IMR-90 (cell line): Measurements from ENCODE around the gene VPS8. TPM values are rescaled to one million over a fixed set of nuclear protein-coding genes. Genes with fewer than 3 reads are reported as not detected.
A peak's percentile ranks its signal among the peaks of the same experiment; 100 is the strongest.

ENCODE experiments used
- ATAC-seq: fragments of 200-7000 bp; cut with Tn5 transposase; 2 replicates; pipeline ENCODE4 v1.9.1; 2020; ENCODE audit warnings: low read depth, mild to moderate bottlenecking, moderate library complexity
- BruUV-seq: library from RNA; stranded (reverse); fragments of 400-500 nt; replicated peaks from 2 replicates; lab custom pipeline; 2021; lab: Mats Ljungman, UMichigan
- CTCF ChIA-PET: fragments of 300-600 bp; formaldehyde crosslinking; extraction: SDS; loops from one replicate; lab custom pipeline; 2021; ENCODE audit warnings: antibody characterized with exemption; lab: Yijun Ruan, JAX
- POLR2A ChIA-PET: fragments of 300-600 bp; sonication (Branson Sonifier 250); formaldehyde crosslinking; loops from one replicate; lab custom pipeline; 2022; ENCODE audit warnings: antibody characterized with exemption; ENCODE audit not compliant: unreplicated experiment; lab: Charles Lee
- DNase-seq: peaks from one replicate; pipeline ENCODE4 v3.0.0; 2013
- H2AFZ ChIP-seq: replicated peaks from 2 replicates; pipeline ENCODE3; 2013; ENCODE audit warnings: low read length, mild to moderate bottlenecking; ENCODE audit not compliant: poor library complexity
- H2AK5ac ChIP-seq: 2 replicates; pipeline ENCODE4 v1.6.1; 2013; ENCODE audit warnings: low read depth, low read length, inconsistent platforms
- H2AK9ac ChIP-seq: replicated peaks from 2 replicates; pipeline ENCODE3; 2013; ENCODE audit warnings: mild to moderate bottlenecking, low read depth, low read length, moderate library complexity; ENCODE audit not compliant: poor library complexity
- H2BK120ac ChIP-seq: 2 replicates; pipeline ENCODE4 v1.6.1; 2013; ENCODE audit warnings: low read depth, low read length, inconsistent platforms
- H2BK15ac ChIP-seq: 3 replicates; pipeline ENCODE4 v1.6.1; 2013; ENCODE audit warnings: low read depth, low read length, inconsistent platforms
- H2BK20ac ChIP-seq: 2 replicates; pipeline ENCODE4 v1.6.1; 2013; ENCODE audit warnings: low read depth, mild to moderate bottlenecking, inconsistent platforms, low read length, moderate library complexity
- H2BK5ac ChIP-seq: 2 replicates; pipeline ENCODE4 v1.6.1; 2013; ENCODE audit warnings: mild to moderate bottlenecking, low read depth, low read length, inconsistent platforms; ENCODE audit not compliant: poor library complexity, severe bottlenecking
- H3K14ac ChIP-seq: replicated peaks from 2 replicates; pipeline ENCODE4 v1.6.1; 2013; ENCODE audit warnings: low read depth, low read length, inconsistent platforms
- H3K18ac ChIP-seq: 2 replicates; pipeline ENCODE4 v1.6.1; 2013; ENCODE audit warnings: low read depth, low read length, control low read depth
- H3K23ac ChIP-seq: 2 replicates; pipeline ENCODE4 v1.6.1; 2013; ENCODE audit warnings: low read depth, low read length, inconsistent platforms
- H3K27ac ChIP-seq: 2 replicates; pipeline ENCODE4 v1.5.1; 2013; ENCODE audit warnings: mild to moderate bottlenecking, control low read depth, low read length; ENCODE audit not compliant: insufficient read depth
- H3K27me3 ChIP-seq: 2 replicates; pipeline ENCODE4 v1.6.1; 2013; ENCODE audit warnings: low read length; ENCODE audit not compliant: control insufficient read depth, insufficient read depth
- H3K36me3 ChIP-seq: 2 replicates; pipeline ENCODE4 v1.6.1; 2013; ENCODE audit warnings: low read length, mixed read lengths; ENCODE audit not compliant: control insufficient read depth, insufficient read depth
- H3K4ac ChIP-seq: 2 replicates; pipeline ENCODE4 v1.6.1; 2013; ENCODE audit warnings: low read depth, low read length, inconsistent platforms
- H3K4me1 ChIP-seq: 2 replicates; pipeline ENCODE4 v1.6.1; 2013; ENCODE audit warnings: low read length, mixed read lengths; ENCODE audit not compliant: control insufficient read depth, insufficient read depth
- H3K4me2 ChIP-seq: 2 replicates; pipeline ENCODE4 v1.6.1; 2013; ENCODE audit warnings: low read depth, mild to moderate bottlenecking, control low read depth, low read length, moderate library complexity
- H3K4me3 ChIP-seq: 2 replicates; pipeline ENCODE4 v1.5.1; 2013; ENCODE audit warnings: low read depth, mild to moderate bottlenecking, control low read depth, low read length, moderate library complexity; ENCODE audit not compliant: insufficient read depth
- H3K56ac ChIP-seq: 2 replicates; pipeline ENCODE4 v1.6.1; 2013; ENCODE audit warnings: low read length, inconsistent platforms; ENCODE audit not compliant: insufficient read depth; ENCODE audit errors: extremely low read depth
- H3K79me1 ChIP-seq, 2 experiments: 2 replicates each; pipeline ENCODE4 v1.6.1; 2013; ENCODE audit warnings: low read length in 2 of 2, inconsistent platforms in 1 of 2, low read depth in 1 of 2
- H3K9ac ChIP-seq: 2 replicates; pipeline ENCODE4 v1.6.1; 2013; ENCODE audit warnings: low read depth, low read length, control low read depth
- H3K9me1 ChIP-seq: 2 replicates; pipeline ENCODE4 v1.6.1; 2013; ENCODE audit warnings: low read length, inconsistent platforms; ENCODE audit not compliant: insufficient read depth
- H3K9me3 ChIP-seq: 2 replicates; pipeline ENCODE4 v1.6.1; 2013; ENCODE audit warnings: low read length; ENCODE audit not compliant: control insufficient read depth, insufficient read depth
- H4K20me1 ChIP-seq: 2 replicates; pipeline ENCODE4 v1.6.1; 2013; ENCODE audit warnings: low read length, inconsistent platforms; ENCODE audit not compliant: insufficient read depth
- H4K5ac ChIP-seq: 2 replicates; pipeline ENCODE4 v1.6.1; 2013; ENCODE audit warnings: mild to moderate bottlenecking, low read depth, low read length, control low read depth
- H4K8ac ChIP-seq, 2 experiments: 2 replicates each; pipeline ENCODE4 v1.6.1; 2013; ENCODE audit warnings: low read depth in 2 of 2, low read length in 2 of 2, control low read depth in 1 of 2, inconsistent platforms in 1 of 2
- H4K91ac ChIP-seq: 2 replicates; pipeline ENCODE4 v1.6.1; 2013; ENCODE audit warnings: low read depth, low read length, inconsistent platforms; ENCODE audit not compliant: insufficient read depth
- BHLHE40 ChIP-seq: fragments of 150-350 bp; IDR thresholded peaks from 2 replicates; pipeline ENCODE4 v1.6.1; 2016; ENCODE audit warnings: mild to moderate bottlenecking, low read depth, low read length
- CEBPB ChIP-seq: IDR thresholded peaks from 2 replicates; pipeline ENCODE4 v1.6.1; 2012; ENCODE audit warnings: low read depth, low read length, improper control_type of control experiment
- MAFK ChIP-seq: IDR thresholded peaks from 2 replicates; pipeline ENCODE4 v1.6.1; 2012; ENCODE audit warnings: low read depth, low read length, improper control_type of control experiment
- MAZ ChIP-seq: IDR thresholded peaks from 2 replicates; pipeline ENCODE4 v1.6.1; 2012; ENCODE audit warnings: low read depth, mild to moderate bottlenecking, low read length, improper control_type of control experiment, moderate library complexity, borderline replicate concordance
- MXI1 ChIP-seq: IDR thresholded peaks from 2 replicates; pipeline ENCODE4 v1.6.1; 2012; ENCODE audit warnings: low read depth, mild to moderate bottlenecking, low read length, moderate library complexity, borderline replicate concordance
- WGBS, 2 experiments: methylation state at CpG; one replicate each; pipeline versions ENCODE4 v1.1.5 to v1.1.7; 2013; ENCODE audit warnings: missing lambda C conversion rate in 2 of 2; ENCODE audit not compliant: insufficient read length in 1 of 2; ENCODE audit errors: extremely low coverage in 2 of 2; 5-methylcytosine and 5-hydroxymethylcytosine counted together
- dilution Hi-C: fragments of 300-500 bp; cut with HindIII; formaldehyde crosslinking; loops from one replicate; pipeline ENCODE4 v1.14.3; 2018; ENCODE audit warnings: low sequenced_read_pairs; ENCODE audit not compliant: unreplicated experiment
- in situ Hi-C: fragments of 300-500 bp; cut with MboI; formaldehyde crosslinking; loops from 3 replicates; pipeline ENCODE4 v1.14.3; 2019; ENCODE audit warnings: low sequenced_read_pairs, inconsistent platforms, mixed read lengths
- intact Hi-C: fragments of 100-400 bp; cut with micrococcal nuclease; formaldehyde crosslinking; loops from 2 replicates; pipeline ENCODE4 v1.10.0; 2022
- polyA plus RNA-seq, 3 experiments: library from polyadenylated mRNA; depleted of rRNA; stranded (reverse); fragments of >200 nt; gene quantifications; 2 replicates each; pipeline ENCODE4 v1.2.3, GENCODE V29; 2012; ENCODE audit warnings: low replicate concordance in 1 of 3
- total RNA-seq: library from RNA; depleted of rRNA; stranded (reverse); fragments of >200 nt; gene quantifications from 2 replicates; pipeline ENCODE4 v1.2.3, GENCODE V29; 2012

Gene VPS8
- total and polyA plus RNA-seq, 2 of the 4 experiments (the other 2 are of a cell fraction), result 14.0 to 56.1 TPM

DNA sequence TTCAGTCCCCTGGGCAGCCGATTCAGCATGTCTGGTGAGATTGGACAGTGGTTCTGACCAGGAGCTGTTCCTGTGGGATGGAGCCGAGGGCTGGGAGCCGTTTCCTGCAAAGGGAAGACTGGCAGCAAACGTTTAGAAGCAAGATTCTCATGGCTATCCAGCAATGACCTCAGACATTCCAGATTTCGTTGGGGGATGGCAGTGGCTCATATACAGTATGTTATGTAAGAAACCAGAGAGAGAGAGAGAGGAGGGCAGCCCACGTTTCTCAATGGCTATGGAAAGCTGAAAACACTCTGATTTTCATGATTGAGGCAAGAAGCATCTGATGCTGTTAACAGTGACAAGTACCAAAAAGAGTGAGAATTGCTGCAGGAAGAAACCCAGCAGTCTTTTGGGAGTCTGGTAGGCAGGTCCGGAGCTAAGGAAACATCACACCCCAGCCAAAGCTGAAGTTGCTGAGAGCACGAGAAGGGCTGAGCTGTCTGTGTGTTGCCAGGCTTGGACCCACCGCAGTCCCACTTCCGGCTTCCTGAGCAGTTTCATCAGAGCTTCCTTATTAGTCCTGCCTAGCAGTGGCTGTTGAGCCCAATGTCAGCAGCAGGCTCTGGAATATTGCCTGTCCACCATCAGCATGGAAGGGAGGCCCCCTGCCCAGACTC lies 25.6 kb upstream of the VPS8 start:
- Histone ChIP-seq H3K36me3 (no peaks in the 10 kb centered on the region), H3K27ac (peak overlapping the region; percentile 93), H4K8ac (peak overlapping the region; percentile 60 to 91), H4K5ac (peak overlapping the region; percentile 68), H2AK5ac (peak overlapping the region; percentile 72; the same call in 1 of the 2 replicates), H3K9ac (peak overlapping the region; percentile 38; the same call in 1 of the 2 replicates), H2BK120ac (peak overlapping the region; percentile 88), H3K9me1 (peaks cover 25% of the 10 kb centered on the region), H3K79me1 (no peaks in the 10 kb centered on the region), H3K27me3 (0 out of 2 replicates have a peak, but pooled peaks cover 6% of the 10 kb centered on the region), H2AFZ (peak overlapping the region; percentile 87), H4K20me1 (no peaks in the 10 kb centered on the region), H3K4me3 (peak overlapping the region; percentile 18; the same call in 1 of the 2 replicates), H3K56ac (peak overlapping the region; percentile 67; the same call in 1 of the 2 replicates), H3K14ac (peak overlapping the region; percentile 85), H3K18ac (peak overlapping the region; percentile 84), H4K91ac (peak overlapping the region; percentile 89), H3K23ac (peak overlapping the region; percentile 67), H3K4ac (peak overlapping the region; percentile 86), H3K4me1 (peaks cover 21% of the 10 kb centered on the region), H2AK9ac (peak overlapping the region; percentile 74), H2BK5ac (peak overlapping the region; percentile 80), H3K9me3 (no peaks in the 10 kb centered on the region), H3K4me2 (peak overlapping the region; percentile 81), H2BK20ac (peak overlapping the region; percentile 85), H2BK15ac (peak overlapping the region; percentile 67; the same call in 1 of the 3 replicates)
- intact Hi-C loops (no loop called here), in situ Hi-C loops (no loop called here), dilution Hi-C loops (no loop called here)
- no TSS peak for BruUV-seq
- ATAC-seq (peak; percentile 83), DNase-seq (peak; percentile 92)
- CTCF ChIA-PET, result interaction anchor here (1.2 kb wide), 1 partner anchor 225 kb away, joined by 9 read pairs; the partner anchor contains the start of gene EPHB3
- whole genome bisulfite sequencing, 2 experiments, result 0% methylated on average over 4 of the region's 10 CpGs; no CpG with 5 or more reads in 1 of the 2 experiments
- TF ChIP-seq MAZ, result no peak
- peak; percentile 55 for TF ChIP-seq CEBPB
- TF ChIP-seq BHLHE40, result peak; percentile 37; the same call in 1 of the 2 replicates
- no peak for TF ChIP-seq MAFK
- TF ChIP-seq MXI1, result peak; percentile 36; the same call in 1 of the 2 replicates
- POLR2A ChIA-PET, result interaction anchor here (0.5 kb wide), 2 partner anchors 36 to 225 kb away, joined by 3 to 5 read pairs; partner anchors contain the start of gene EPHB3
